Measurements from ENCODE around the gene TPPP3. TPM values are rescaled to one million over a fixed set of nuclear protein-coding genes. Genes with fewer than 3 reads are reported as not detected.
"Not testable (repeated sequence)": the region's sequence is repeated elsewhere in the genome, so short reads cannot be mapped to it uniquely, and the experiment has no call there.

TPPP3 gene
- total RNA-seq, 8 experiments from 2014 or later = 0.85 to 247 (median 33.2) TPM

- Histone ChIP-seq H3K4me3 (no peak overlapping the region), H3K27ac (no peak overlapping the region), H3K4me1 (replicated peaks in 1 of 2) (peaks cover 16 to 23% of the 10 kb centered on the region in 2 donors)
- in situ Hi-C loops (cut with MboI; ENCODE audit: low pct_unique_long_range_greater_than_20kb in 2 of 9, low sequenced_read_pairs in 9 of 9, unreplicated experiment in 9 of 9) = loop anchor here in 4 of 9 experiments (25.0 kb wide), 3 partner anchors 161 to 486 kb away; partner anchors contain the start of genes CES2 (in 1 of the 4), CIAO2B (in 1 of the 4), FHOD1 (in 1 of the 4) and RRAD (in 1 of the 4)
- WGBS, 10 experiments = 7 to 69% (median 34%) methylated on average over 2 to 6 of the region's 9 CpGs; no CpG with 5 or more reads in 1 of the 10 experiments
- peak in 2 of 8 experiments; percentile 41 to 50 for ATAC-seq (replicated peaks in 6 of 8)
Observed at GRCh38 chr16:67423611-67424260, 30.4 kb upstream of the TPPP3 start.

DNA sequence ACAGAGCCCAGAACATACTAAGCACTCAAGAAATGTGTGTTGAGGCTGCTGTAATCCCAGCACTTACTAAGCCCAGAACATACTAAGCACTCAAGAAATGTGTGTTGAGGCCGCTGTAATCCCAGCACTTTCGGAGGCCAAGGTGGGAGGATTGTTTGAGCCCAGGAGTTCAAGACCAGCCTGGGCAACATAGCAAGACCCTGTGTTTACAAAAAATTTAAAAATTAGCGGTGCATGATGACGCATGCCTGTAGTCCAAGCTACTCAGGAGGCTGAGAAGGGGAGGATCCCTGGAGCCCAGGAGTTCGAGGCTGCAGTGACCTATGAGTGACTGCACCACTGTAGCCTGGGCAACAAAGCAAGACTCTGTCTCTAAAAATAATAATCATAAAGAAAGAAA is 29.7 kb upstream of the TPPP3 start:
- in situ Hi-C loops (cut with MboI; ENCODE audit: low pct_unique_long_range_greater_than_20kb in 2 of 9, low sequenced_read_pairs in 9 of 9, unreplicated experiment in 9 of 9) = loop anchor here in 4 of 9 experiments (25.0 kb wide), 3 partner anchors 161 to 486 kb away; partner anchors contain the start of genes CES2 (in 1 of the 4), CIAO2B (in 1 of the 4), FHOD1 (in 1 of the 4) and RRAD (in 1 of the 4)
- 60 to 100% (median 92%) methylated on average over 1 to 5 of the region's 5 CpGs; no CpG with 5 or more reads in 3 of the 10 experiments for WGBS, 10 experiments
- Histone ChIP-seq H3K27ac (no peak overlapping the region), H3K4me1 (replicated peaks in 1 of 2) (peaks cover 16 to 17% of the 10 kb centered on the region in 2 donors), H3K4me3 (no peak overlapping the region)
- no peak for ATAC-seq (replicated peaks in 6 of 8)

- no peak overlapping the region for H3K4me3 ChIP-seq
- in situ Hi-C loops (cut with MboI; ENCODE audit: low pct_unique_long_range_greater_than_20kb in 2 of 9, low sequenced_read_pairs in 9 of 9, unreplicated experiment in 9 of 9) = loop anchor here in 4 of 9 experiments (25.0 kb wide), 3 partner anchors 159 to 484 kb away; partner anchors contain the start of genes CES2 (in 1 of the 4), CIAO2B (in 1 of the 4), FHOD1 (in 1 of the 4) and RRAD (in 1 of the 4)
- H3K4me1 ChIP-seq (replicated peaks in 1 of 2) = peaks cover 16 to 20% of the 10 kb centered on the region in 2 donors
- ATAC-seq (replicated peaks in 6 of 8) = no peak
- H3K27ac ChIP-seq = no peak overlapping the region
- WGBS, 10 experiments = 20 to 84% (median 38%) methylated on average over 1 to 4 of the region's 4 CpGs; no CpG with 5 or more reads in 3 of the 10 experiments
Observed at GRCh38 chr16:67421030-67421429, 27.7 kb upstream of the TPPP3 start.

DNA sequence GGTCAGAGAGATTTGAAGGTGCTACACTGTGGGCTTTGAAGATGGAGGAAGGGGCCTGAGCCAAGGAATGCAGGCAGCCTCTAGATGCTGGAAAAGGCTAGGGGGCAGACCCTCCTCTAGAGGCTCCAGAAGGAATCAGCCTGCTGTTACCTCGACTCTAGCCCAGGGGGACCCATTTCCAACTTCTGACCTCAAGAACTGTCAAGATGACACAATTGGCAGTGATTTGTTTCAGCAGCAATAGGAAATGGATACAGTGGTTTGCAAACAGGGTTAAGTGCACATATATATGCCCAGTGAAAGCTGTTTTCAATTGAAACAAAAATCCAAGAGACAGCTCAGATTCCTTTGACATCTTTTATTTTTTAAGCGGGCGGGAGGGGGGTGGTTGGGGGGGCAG is 26.6 kb upstream of the TPPP3 start:
- Histone ChIP-seq H3K4me3 (no peak overlapping the region), H3K27ac (no peak overlapping the region), H3K4me1 (replicated peaks in 1 of 2) (peaks cover 17 to 21% of the 10 kb centered on the region in 2 donors)
- 40 to 89% (median 85%) methylated on average over 1 to 3 of the region's 3 CpGs; no CpG with 5 or more reads in 6 of the 10 experiments for WGBS, 10 experiments
- ATAC-seq (replicated peaks in 6 of 8) = no peak
- in situ Hi-C loops (cut with MboI; ENCODE audit: low pct_unique_long_range_greater_than_20kb in 2 of 9, low sequenced_read_pairs in 9 of 9, unreplicated experiment in 9 of 9) = loop anchor here in 4 of 9 experiments (25.0 kb wide), 3 partner anchors 158 to 483 kb away; partner anchors contain the start of genes CES2 (in 1 of the 4), CIAO2B (in 1 of the 4), FHOD1 (in 1 of the 4) and RRAD (in 1 of the 4)

DNA sequence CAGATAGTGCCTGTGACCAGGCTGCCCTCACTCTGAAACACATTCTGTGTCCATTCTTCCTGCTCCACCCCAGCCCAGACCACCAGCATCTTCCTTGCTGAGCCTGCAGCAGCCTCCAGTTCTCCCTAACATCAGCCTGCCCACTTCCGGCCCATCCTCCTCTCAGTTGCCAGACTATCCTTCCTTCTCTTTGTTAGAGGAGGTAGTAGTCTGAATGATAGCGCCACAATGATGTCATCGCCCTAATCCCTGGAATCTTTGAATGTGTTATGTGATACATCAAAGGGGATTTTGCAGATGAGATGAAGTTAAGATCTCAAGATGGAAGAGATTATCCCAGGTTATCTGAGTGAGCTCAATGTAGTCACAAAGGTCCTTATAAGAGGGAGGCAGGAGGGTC is 26.2 kb upstream of the TPPP3 start:
- ATAC-seq (replicated peaks in 6 of 8) = no peak
- Histone ChIP-seq H3K4me1 (replicated peaks in 1 of 2) (peaks cover 12 to 21% of the 10 kb centered on the region in 2 donors), H3K4me3 (no peak overlapping the region), H3K27ac (no peak overlapping the region)
- 58 to 95% (median 92%) methylated on average over 2 to 3 of the region's 3 CpGs; no CpG with 5 or more reads in 4 of the 10 experiments for WGBS, 10 experiments
- in situ Hi-C loops (cut with MboI; ENCODE audit: low pct_unique_long_range_greater_than_20kb in 2 of 9, low sequenced_read_pairs in 9 of 9, unreplicated experiment in 9 of 9) = loop anchor here in 4 of 9 experiments (25.0 kb wide), 3 partner anchors 157 to 482 kb away; partner anchors contain the start of genes CES2 (in 1 of the 4), CIAO2B (in 1 of the 4), FHOD1 (in 1 of the 4) and RRAD (in 1 of the 4)

DNA sequence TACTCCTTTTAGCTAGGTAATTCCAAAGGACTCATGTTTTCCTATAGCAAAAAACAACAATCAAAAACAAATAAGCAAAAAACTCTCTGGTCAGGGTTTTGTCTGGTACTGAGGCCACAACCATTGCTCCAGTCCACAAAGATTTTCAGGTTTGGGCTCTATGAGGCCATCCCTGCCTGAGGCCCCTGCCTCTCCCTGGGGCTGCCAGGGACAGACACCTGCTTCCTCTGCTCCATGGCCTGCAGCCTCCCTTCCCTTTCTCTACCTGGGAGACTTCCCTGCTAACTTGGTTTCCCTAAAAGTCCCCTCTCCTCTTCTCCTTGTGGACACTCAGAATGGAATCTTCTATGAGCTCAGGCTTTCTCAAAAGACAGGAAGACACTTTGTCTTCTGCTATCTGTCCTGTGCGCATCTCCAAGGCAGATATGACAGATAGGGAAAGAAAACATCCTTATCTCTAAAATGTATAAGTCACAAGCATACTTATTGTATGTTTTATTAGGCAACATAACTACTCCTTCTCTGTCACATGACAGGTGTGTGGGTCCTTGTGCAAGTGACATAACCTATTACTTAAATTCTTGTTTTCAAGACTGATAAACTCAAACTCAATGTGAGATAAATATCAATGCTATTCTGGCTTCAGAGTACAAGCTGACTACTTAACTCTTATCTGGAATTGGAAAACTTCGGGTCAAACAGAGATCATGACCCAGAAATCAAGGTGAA is 24.2 kb upstream of the TPPP3 start:
- in situ Hi-C loops (cut with MboI; ENCODE audit: low pct_unique_long_range_greater_than_20kb in 2 of 9, low sequenced_read_pairs in 9 of 9, unreplicated experiment in 9 of 9) = loop anchor here in 4 of 9 experiments (25.0 kb wide), 3 partner anchors 155 to 480 kb away; partner anchors contain the start of genes CES2 (in 1 of the 4), CIAO2B (in 1 of the 4), FHOD1 (in 1 of the 4) and RRAD (in 1 of the 4)
- no peak for ATAC-seq (replicated peaks in 6 of 8)
- H3K27ac ChIP-seq = no peak overlapping the region

GRCh38 chr16:67415872-67416793 is 22.8 kb upstream of the TPPP3 start, which contains the start of gene ZDHHC1:
TSS of gene ZDHHC1 (minus strand) at chr16:67416477. CDS start at chr16:67407775, 8,702 bp downstream.
- in situ Hi-C loops (cut with MboI; ENCODE audit: low pct_unique_long_range_greater_than_20kb in 2 of 9, low sequenced_read_pairs in 9 of 9, unreplicated experiment in 9 of 9) = loop anchor here in 4 of 9 experiments (25.0 kb wide), 3 partner anchors 154 to 479 kb away; partner anchors contain the start of genes CES2 (in 1 of the 4), CIAO2B (in 1 of the 4), FHOD1 (in 1 of the 4) and RRAD (in 1 of the 4)
- peak within 1 kb of the TSS; percentile 44 to 69 (median 57) for H3K4me3 ChIP-seq
- H3K27ac ChIP-seq = peak within 1 kb of the TSS; percentile 5 to 58
- peak; percentile 94 to 97 (median 96) for ATAC-seq (replicated peaks in 6 of 8)
- H3K4me1 ChIP-seq (replicated peaks in 1 of 2) = peaks cover 2 to 19% of the 10 kb centered on the region in 2 donors
- 0 to 44% (median 8%) methylated on average over 1 to 10 of the region's 73 CpGs; no CpG with 5 or more reads in 2 of the 10 experiments for WGBS, 10 experiments

More for the DNA sequence above, 24.2 kb upstream of the TPPP3 start:
- H3K4me1 ChIP-seq (replicated peaks in 1 of 2) = peaks cover 2 to 19% of the 10 kb centered on the region in 2 donors
- WGBS, 10 experiments = 38 to 100% (median 86%) methylated on average over 1 to 2 of the region's 2 CpGs; no CpG with 5 or more reads in 1 of the 10 experiments
- H3K4me3 ChIP-seq = no peak overlapping the region

GRCh38 chr16:67415421-67415820 is 22.1 kb upstream of the TPPP3 start:
- peak overlapping the region; percentile 44 to 69 (median 57) for H3K4me3 ChIP-seq
- not testable (repeated sequence) for ATAC-seq (replicated peaks in 6 of 8)

DNA sequence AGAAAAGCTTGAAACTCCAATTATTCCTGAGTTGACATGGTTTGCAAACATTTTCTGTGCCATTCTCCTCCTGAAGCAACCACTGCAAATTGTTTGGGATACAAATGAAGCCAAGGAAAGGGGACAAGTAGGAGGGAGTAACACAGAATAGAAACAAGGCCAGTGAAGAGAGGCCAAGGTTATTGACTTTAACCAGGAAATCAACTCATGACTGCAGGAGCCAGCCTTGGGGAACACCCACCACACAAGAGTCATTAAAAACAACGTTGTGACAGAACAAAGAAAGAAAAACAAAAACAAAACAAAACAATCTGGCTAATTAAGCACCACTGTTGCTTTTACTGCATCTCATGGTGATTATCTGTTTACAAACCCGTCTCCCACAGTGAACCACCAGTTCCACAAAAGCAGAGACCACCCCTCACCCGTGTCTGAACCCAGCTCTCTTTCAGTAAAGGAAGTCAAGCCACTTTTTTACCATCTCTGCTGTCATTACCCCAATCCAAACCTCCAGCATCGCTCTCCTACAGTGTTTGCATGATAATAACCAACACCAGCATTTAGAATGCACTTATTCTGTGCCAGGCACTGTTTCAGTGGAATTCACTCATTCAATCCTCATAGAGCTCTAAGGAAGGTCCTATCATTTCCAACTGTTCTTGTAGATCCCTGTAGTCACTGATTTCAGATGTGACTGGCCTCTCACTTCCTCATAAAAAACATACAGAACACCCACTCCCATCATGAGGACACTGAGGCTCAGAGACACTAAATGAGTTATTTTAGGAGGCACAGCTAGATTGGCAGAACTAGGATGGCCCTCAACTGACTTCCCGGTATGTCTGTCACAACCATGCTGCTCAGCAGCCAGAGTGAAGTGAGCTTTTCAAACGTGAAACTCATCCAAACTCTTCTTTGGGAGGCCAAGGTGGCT is 20.9 kb upstream of the TPPP3 start:
- ATAC-seq (replicated peaks in 6 of 8) = no peak

More at GRCh38 chr16:67415421-67415820, 22.1 kb upstream of the TPPP3 start:
- not testable (repeated sequence) for H3K27ac ChIP-seq
- H3K4me1 ChIP-seq (replicated peaks in 1 of 2) = peaks cover 2 to 19% of the 10 kb centered on the region in 2 donors
- in situ Hi-C loops (cut with MboI; ENCODE audit: low pct_unique_long_range_greater_than_20kb in 2 of 9, low sequenced_read_pairs in 9 of 9, unreplicated experiment in 9 of 9) = loop anchor here in 4 of 9 experiments (25.0 kb wide), 3 partner anchors 153 to 478 kb away; partner anchors contain the start of genes CES2 (in 1 of the 4), CIAO2B (in 1 of the 4), FHOD1 (in 1 of the 4) and RRAD (in 1 of the 4)
- 60 to 92% (median 80%) methylated on average over 1 to 5 of the region's 19 CpGs; no CpG with 5 or more reads in 7 of the 10 experiments for WGBS, 10 experiments

GRCh38 chr16:67412294-67412693 is 19.0 kb upstream of the TPPP3 start:
- Histone ChIP-seq H3K27ac (no peak overlapping the region), H3K4me1 (replicated peaks in 1 of 2) (peaks cover 2 to 19% of the 10 kb centered on the region in 2 donors), H3K4me3 (no peak overlapping the region)
- in situ Hi-C loops (cut with MboI; ENCODE audit: low pct_unique_long_range_greater_than_20kb in 2 of 9, low sequenced_read_pairs in 9 of 9, unreplicated experiment in 9 of 9) = loop anchor here in 4 of 9 experiments (25.0 kb wide), 3 partner anchors 150 to 475 kb away; partner anchors contain the start of genes CES2 (in 1 of the 4), CIAO2B (in 1 of the 4), FHOD1 (in 1 of the 4) and RRAD (in 1 of the 4)
- no peak for ATAC-seq (replicated peaks in 6 of 8)
- 0 to 89% (median 17%) methylated on average over 1 of the region's 2 CpGs; no CpG with 5 or more reads in 5 of the 10 experiments for WGBS, 10 experiments

More for the DNA sequence above, 20.9 kb upstream of the TPPP3 start:
- WGBS, 10 experiments = 0 to 60% (median 24%) methylated on average over 1 to 4 of the region's 6 CpGs; no CpG with 5 or more reads in 1 of the 10 experiments
- no peak overlapping the region for H3K4me3 ChIP-seq
- peaks cover 2 to 19% of the 10 kb centered on the region in 2 donors for H3K4me1 ChIP-seq (replicated peaks in 1 of 2)
- H3K27ac ChIP-seq = no peak overlapping the region
- in situ Hi-C loops (cut with MboI; ENCODE audit: low pct_unique_long_range_greater_than_20kb in 2 of 9, low sequenced_read_pairs in 9 of 9, unreplicated experiment in 9 of 9) = loop anchor here in 4 of 9 experiments (25.0 kb wide), 3 partner anchors 152 to 477 kb away; partner anchors contain the start of genes CES2 (in 1 of the 4), CIAO2B (in 1 of the 4), FHOD1 (in 1 of the 4) and RRAD (in 1 of the 4)
